ENCODE results near the gene CHIA.

- TF ChIP-seq REST (IDR thresholded peaks at IDR 0.05; ENCODE audit: insufficient read depth in 1 of 2, low read depth in 2 of 2, low read length in 2 of 2) (no peak), POLR2AphosphoS5 (IDR thresholded peaks at IDR 0.05; ENCODE audit: low read depth, low read length) (no peak), TAF1 (IDR thresholded peaks at IDR 0.05; ENCODE audit: borderline replicate concordance, insufficient read depth, low read length) (no peak), SIN3A (IDR thresholded peaks at IDR 0.05; ENCODE audit: borderline replicate concordance, insufficient read depth, low read length) (no peak)
Observed at GRCh38 chr1:111359376-111359775, 68.7 kb downstream of the CHIA start.

All from PFSK-1 (cell line).